ENCODE data around the gene PCSK4.

PCSK4 gene

DNA sequence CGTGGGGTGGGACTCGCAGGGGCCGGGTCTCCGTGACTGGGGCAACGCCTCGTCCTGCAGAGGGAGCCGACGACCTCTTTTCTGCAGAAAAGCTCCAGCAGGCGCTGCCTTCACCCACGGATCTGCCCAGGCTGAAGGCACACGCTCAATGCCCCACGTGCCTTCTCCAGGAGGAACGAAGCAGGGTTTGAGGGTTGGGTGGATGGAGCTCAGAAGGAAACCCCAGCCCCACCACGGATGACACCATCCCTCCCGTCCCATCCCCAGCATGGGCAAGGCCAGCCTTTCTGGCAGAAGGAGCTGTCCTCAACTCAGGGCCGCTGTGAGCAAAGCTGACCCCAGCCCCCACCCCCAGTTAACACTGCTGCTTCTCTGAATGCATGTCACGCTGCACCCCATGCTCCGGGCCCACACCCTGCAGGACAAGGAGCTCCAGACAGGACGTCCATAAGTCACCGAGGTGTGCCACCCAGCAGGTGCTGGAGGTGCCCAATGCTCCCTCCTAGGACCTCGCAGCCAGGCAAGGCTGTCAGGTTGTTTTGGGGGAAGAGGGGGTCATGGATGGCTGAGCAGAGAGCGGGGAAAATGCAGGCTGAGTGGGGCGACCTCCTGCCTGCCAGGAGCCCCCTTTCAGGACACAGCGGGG is 18.5 kb downstream of the PCSK4 start:
- no peak for DNase-seq (ENCODE audit: extremely low spot score)
- ChIA-PET CTCF (no interaction called here), POLR2A (interaction anchor here (0.9 to 2.6 kb wide), 3 partner anchors 8 to 203 kb away, joined by 3 to 7 read pairs (median 4); partner anchors contain the start of genes CIRBP and FAM174C)
- TF ChIP-seq FOXA1 (IDR thresholded peaks at IDR 0.05) = no peak
- TF ChIP-seq CTBP1 (IDR thresholded peaks at IDR 0.05; ENCODE audit: borderline replicate concordance) = no peak

DNA sequence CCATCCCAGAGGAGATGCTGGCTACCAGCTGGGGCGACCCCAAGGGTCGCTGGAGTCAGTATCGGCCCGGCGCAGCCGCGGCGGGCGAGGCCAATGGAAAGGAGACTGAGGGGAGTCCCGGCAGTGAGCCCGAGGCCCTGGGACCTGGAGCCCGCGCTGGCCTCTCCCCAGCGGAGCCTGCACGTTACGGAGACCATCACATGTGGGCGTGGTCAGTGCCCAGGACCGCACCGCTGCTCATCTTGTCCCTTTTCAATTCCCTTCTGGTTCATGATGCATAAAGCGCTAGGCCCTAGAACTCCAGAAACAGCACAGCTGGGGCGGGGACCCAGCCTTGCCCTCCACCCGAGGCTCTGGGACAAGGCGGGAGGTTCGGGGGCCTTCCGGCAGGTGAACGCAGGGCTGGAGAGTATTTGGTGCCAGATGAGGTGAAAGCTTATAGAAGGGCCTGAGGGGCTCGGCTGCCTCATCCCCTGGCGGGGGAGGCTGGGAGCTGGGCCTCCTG is 19.1 kb downstream of the PCSK4 start:
- TF ChIP-seq BHLHE40 (IDR thresholded peaks at IDR 0.05; ENCODE audit: borderline replicate concordance) (no peak), FOXM1 (IDR thresholded peaks at IDR 0.05; ENCODE audit: borderline replicate concordance) (no peak)
- ChIA-PET POLR2A (interaction anchor here (0.9 to 1.0 kb wide), 2 partner anchors 9 to 196 kb away, joined by 3 to 4 read pairs; partner anchors contain the start of gene FAM174C), CTCF (no interaction called here)
- peak; percentile 55 for DNase-seq (ENCODE audit: extremely low spot score)

DNA sequence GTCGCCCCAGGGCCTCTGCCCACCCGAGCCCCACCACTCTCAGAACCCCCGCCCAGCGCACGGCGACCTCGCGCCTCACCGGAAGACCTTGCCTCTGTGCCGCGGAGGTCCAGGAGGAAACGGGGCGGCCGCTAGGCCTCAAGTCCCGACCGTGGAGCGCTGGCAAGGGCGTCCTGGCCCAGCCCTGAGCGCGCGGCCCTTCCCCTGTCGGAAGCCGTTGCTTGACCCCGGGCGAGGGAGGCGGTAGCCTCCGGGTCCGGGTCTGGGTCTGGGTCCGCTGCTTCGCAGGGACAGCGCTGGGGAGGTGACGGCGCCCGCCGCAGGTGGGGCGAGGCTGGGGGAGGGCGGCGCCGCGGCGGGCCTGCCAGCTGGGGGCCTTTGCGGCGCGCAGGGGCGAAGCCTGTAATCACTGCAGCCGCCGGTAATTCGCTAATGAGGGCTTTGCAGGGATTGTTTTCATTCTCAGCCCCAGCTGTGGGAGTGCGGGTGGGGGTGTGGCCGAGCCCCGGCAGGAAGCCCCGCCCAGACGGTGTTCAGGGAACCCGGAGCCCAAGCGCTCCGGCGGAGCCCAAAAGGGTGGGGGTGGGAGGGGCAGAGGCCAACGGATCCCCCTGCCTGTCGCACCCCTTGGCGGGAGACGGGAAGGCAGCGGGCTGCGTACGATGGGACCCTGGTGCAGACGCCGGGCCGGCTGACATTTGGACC is 19.7 kb downstream of the PCSK4 start:
- ChIA-PET POLR2A (no interaction called here), CTCF (no interaction called here)
- DNase-seq (ENCODE audit: extremely low spot score) = peak; percentile 52
- no peak for TF ChIP-seq FOXM1 (IDR thresholded peaks at IDR 0.05; ENCODE audit: borderline replicate concordance)
- no peak for TF ChIP-seq ARNT (IDR thresholded peaks at IDR 0.05)

DNA sequence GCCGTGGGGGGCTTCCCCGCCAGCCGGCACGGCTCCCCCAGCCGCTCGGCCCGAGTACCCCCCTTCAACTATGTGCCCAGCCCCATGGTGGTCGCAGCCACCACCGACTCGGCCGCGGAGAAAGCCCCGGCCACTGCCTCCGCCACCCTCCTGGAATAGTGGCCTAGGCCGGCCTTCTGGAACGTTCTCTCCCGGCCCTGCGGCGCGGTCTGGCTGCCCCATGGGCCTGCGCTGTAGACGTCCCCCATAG is 20.2 kb downstream of the PCSK4 start:
- POLR2A ChIA-PET = no interaction called here
- CTCF ChIA-PET = no interaction called here
- DNase-seq (ENCODE audit: extremely low spot score) = no peak
- TF ChIP-seq L3MBTL2 (conservative IDR thresholded peaks at IDR 0.05) (0 out of 2 replicates have a peak, but pooled peaks have one; percentile 13), ELF4 (IDR thresholded peaks at IDR 0.05) (no peak), FOXA1 (IDR thresholded peaks at IDR 0.05) (no peak)

DNA sequence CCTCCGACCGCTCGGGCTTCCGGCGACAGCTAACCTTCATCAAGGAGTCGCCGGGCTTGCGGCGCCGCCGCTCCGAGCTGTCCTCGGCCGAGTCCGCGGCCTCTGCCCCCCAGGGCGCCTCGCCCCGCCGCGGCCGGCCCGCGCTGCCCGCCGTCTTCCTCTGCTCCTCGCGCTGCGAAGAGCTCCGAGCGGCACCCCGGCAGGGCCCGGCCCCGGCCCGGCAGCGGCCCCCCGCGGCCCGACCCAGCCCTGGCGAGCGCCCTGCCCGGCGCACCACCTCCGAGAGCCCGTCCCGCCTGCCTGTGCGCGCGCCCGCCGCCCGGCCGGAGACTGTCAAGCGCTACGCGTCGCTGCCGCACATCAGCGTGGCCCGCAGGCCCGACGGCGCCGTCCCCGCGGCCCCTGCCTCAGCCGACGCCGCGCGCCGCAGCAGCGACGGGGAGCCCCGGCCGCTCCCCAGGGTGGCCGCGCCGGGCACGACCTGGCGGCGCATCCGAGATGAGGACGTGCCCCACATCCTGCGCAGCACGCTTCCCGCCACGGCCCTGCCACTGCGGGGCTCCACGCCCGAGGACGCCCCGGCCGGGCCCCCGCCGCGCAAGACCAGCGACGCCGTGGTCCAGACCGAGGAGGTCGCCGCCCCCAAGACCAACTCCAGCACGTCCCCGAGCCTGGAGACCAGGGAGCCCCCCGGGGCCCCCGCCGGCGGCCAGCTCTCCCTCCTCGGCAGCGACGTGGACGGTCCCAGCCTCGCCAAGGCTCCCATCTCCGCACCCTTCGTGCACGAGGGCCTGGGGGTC is 20.7 kb downstream of the PCSK4 start:
- POLR2A ChIA-PET = interaction anchor here (1.0 kb wide), 1 partner anchor 11 kb away, joined by 3 read pairs; no protein-coding TSS in a partner anchor

DNA sequence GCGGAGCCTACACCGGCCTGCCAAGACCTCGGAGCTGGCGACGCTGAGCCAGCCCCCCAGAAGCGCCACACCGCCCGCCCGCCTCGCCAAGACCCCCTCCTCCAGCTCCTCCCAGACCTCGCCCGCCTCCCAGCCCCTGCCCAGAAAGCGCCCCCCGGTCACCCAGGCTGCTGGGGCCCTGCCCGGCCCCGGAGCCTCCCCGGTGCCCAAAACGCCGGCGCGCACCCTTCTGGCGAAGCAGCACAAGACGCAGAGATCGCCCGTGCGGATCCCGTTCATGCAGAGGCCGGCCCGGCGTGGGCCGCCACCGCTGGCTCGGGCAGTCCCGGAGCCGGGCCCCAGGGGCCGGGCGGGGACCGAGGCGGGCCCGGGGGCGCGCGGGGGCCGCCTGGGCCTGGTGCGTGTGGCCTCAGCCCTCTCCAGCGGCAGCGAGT is 21.3 kb downstream of the PCSK4 start:
- no peak for TF ChIP-seq NFRKB (IDR thresholded peaks at IDR 0.05)
- no peak for TF ChIP-seq FOXM1 (IDR thresholded peaks at IDR 0.05; ENCODE audit: borderline replicate concordance)
- no peak for TF ChIP-seq HDGF (IDR thresholded peaks at IDR 0.05; ENCODE audit: borderline replicate concordance)
- TF ChIP-seq BHLHE40 (IDR thresholded peaks at IDR 0.05; ENCODE audit: borderline replicate concordance) = no peak
- no peak for TF ChIP-seq SUZ12 (IDR thresholded peaks at IDR 0.05)
- TF ChIP-seq FOXA1 (IDR thresholded peaks at IDR 0.05) = no peak
- no peak for TF ChIP-seq FOXK2 (IDR thresholded peaks at IDR 0.05)
- no peak for TF ChIP-seq ARNT (IDR thresholded peaks at IDR 0.05)
- no peak for TF ChIP-seq SP1 (IDR thresholded peaks at IDR 0.05)
- no peak for TF ChIP-seq LEF1 (IDR thresholded peaks at IDR 0.05; ENCODE audit: borderline replicate concordance)
- no peak for TF ChIP-seq TARDBP (IDR thresholded peaks at IDR 0.05)
- TF ChIP-seq, protein P1, sequence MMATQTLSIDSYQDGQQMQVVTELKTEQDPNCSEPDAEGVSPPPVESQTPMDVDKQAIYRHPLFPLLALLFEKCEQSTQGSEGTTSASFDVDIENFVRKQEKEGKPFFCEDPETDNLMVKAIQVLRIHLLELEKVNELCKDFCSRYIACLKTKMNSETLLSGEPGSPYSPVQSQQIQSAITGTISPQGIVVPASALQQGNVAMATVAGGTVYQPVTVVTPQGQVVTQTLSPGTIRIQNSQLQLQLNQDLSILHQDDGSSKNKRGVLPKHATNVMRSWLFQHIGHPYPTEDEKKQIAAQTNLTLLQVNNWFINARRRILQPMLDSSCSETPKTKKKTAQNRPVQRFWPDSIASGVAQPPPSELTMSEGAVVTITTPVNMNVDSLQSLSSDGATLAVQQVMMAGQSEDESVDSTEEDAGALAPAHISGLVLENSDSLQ (IDR thresholded peaks at IDR 0.05) = no peak
- no peak for TF ChIP-seq ELF4 (IDR thresholded peaks at IDR 0.05)
- no peak for TF ChIP-seq CTBP1 (IDR thresholded peaks at IDR 0.05; ENCODE audit: borderline replicate concordance)
- TF ChIP-seq ZNF384 (IDR thresholded peaks at IDR 0.05) = no peak
- no peak for TF ChIP-seq L3MBTL2 (conservative IDR thresholded peaks at IDR 0.05)
- DNase-seq (ENCODE audit: extremely low spot score) = no peak
- POLR2A ChIA-PET = interaction anchor here (1.0 kb wide), 1 partner anchor 11 kb away, joined by 3 read pairs; no protein-coding TSS in a partner anchor
- CTCF ChIA-PET = interaction anchor here (0.6 kb wide), 1 partner anchor 30 kb away, joined by 5 read pairs; no protein-coding TSS in a partner anchor

More for the DNA sequence above, 20.7 kb downstream of the PCSK4 start:
- TF ChIP-seq SUZ12 (IDR thresholded peaks at IDR 0.05) = no peak
- CTCF ChIA-PET = interaction anchor here (0.6 kb wide), 1 partner anchor 30 kb away, joined by 5 read pairs; no protein-coding TSS in a partner anchor
- DNase-seq (ENCODE audit: extremely low spot score) = no peak

DNA sequence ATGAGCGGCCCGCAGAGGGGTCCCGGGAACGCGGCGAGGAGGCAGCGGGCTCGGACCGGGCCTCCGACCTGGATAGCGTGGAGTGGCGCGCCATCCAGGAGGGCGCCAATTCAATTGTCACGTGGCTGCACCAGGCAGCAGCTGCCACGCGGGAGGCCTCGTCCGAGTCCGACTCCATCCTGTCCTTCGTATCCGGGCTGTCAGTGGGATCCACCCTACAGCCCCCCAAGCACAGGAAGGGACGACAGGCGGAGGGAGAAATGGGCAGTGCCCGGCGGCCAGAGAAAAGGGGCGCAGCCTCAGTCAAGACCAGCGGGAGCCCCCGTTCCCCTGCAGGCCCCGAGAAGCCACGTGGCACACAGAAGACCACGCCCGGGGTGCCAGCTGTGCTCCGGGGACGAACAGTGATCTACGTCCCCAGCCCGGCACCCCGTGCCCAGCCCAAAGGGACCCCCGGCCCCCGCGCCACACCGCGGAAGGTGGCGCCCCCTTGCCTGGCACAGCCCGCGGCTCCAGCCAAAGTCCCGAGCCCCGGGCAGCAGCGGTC is 21.8 kb downstream of the PCSK4 start:
- TF ChIP-seq FOXM1 (IDR thresholded peaks at IDR 0.05; ENCODE audit: borderline replicate concordance) (no peak), L3MBTL2 (conservative IDR thresholded peaks at IDR 0.05) (no peak), HDGF (IDR thresholded peaks at IDR 0.05; ENCODE audit: borderline replicate concordance) (no peak), ELF4 (IDR thresholded peaks at IDR 0.05) (no peak), SUZ12 (IDR thresholded peaks at IDR 0.05) (no peak), CTBP1 (IDR thresholded peaks at IDR 0.05; ENCODE audit: borderline replicate concordance) (no peak), FOXA1 (IDR thresholded peaks at IDR 0.05) (no peak), FOXK2 (IDR thresholded peaks at IDR 0.05) (no peak), LEF1 (IDR thresholded peaks at IDR 0.05; ENCODE audit: borderline replicate concordance) (no peak), NFRKB (IDR thresholded peaks at IDR 0.05) (no peak), BHLHE40 (IDR thresholded peaks at IDR 0.05; ENCODE audit: borderline replicate concordance) (no peak), TARDBP (IDR thresholded peaks at IDR 0.05) (no peak), ARNT (IDR thresholded peaks at IDR 0.05) (no peak), SP1 (IDR thresholded peaks at IDR 0.05) (no peak), ZNF384 (IDR thresholded peaks at IDR 0.05) (no peak)
- TF ChIP-seq, protein P1 (IDR thresholded peaks at IDR 0.05) = no peak
- ChIA-PET POLR2A (no interaction called here), CTCF (no interaction called here)
- no peak for DNase-seq (ENCODE audit: extremely low spot score)
